ENCODE results near the gene IL1RL1.

- TF ChIP-seq CTCF (conservative IDR thresholded peaks at IDR 0.05; ENCODE audit: low read length): no peak
- TF ChIP-seq EZH2phosphoT487 (IDR thresholded peaks at IDR 0.05; ENCODE audit: borderline replicate concordance): no peak
These were observed 26.0 kb upstream of the IL1RL1 start for GRCh38 chr2:102285368-102285767.

Data from Loucy (cell line).